Caco-2 (cell line): ENCODE results near the gene CD59. TPM values are rescaled to one million over a fixed set of nuclear protein-coding genes. Genes with fewer than 3 reads are reported as not detected.

Experiments used
- BruUV-seq: library from RNA; stranded (reverse); fragments of 400-500 nt; replicated peaks from 2 replicates; lab custom pipeline; 2021; lab: Mats Ljungman, UMichigan
- CTCF ChIA-PET: fragments of 300-600 bp; sonication (Branson Sonifier 250); formaldehyde crosslinking; loops from one replicate; lab custom pipeline; 2022; ENCODE audit warnings: antibody characterized with exemption; lab: Charles Lee
- POLR2A ChIA-PET: fragments of 300-600 bp; sonication (Branson Sonifier 250); formaldehyde crosslinking; loops from one replicate; lab custom pipeline; 2022; ENCODE audit warnings: antibody characterized with exemption; lab: Charles Lee
- DNase-seq, 2 experiments: peaks; one replicate each; pipeline versions ENCODE4 v3.0.0 to v3.0.0-alpha.2; 2020 to 2022
- H3K27me3 ChIP-seq: replicated peaks from 2 replicates; pipeline ENCODE4 v1.6.0; 2011; ENCODE audit warnings: low read length; ENCODE audit not compliant: control insufficient read depth, insufficient read depth
- H3K36me3 ChIP-seq: 2 replicates; pipeline ENCODE4 v1.5.1; 2011; ENCODE audit warnings: low read length; ENCODE audit not compliant: control insufficient read depth, insufficient read depth
- H3K4me1 ChIP-seq: fragments of 250-450 bp; sonication (Bioruptor Pico); 2 replicates; pipeline ENCODE4 v1.5.1; 2020; ENCODE audit warnings: mild to moderate bottlenecking
- H3K4me3 ChIP-seq: 2 replicates; pipeline ENCODE4 v1.5.1; 2011; ENCODE audit warnings: low read depth, mild to moderate bottlenecking, control low read depth, low read length
- H3K9me3 ChIP-seq: fragments of 250-450 bp; sonication (Bioruptor Pico); 2 replicates; pipeline ENCODE4 v1.5.1; 2020; ENCODE audit warnings: mild to moderate bottlenecking, moderate library complexity
- H3K27ac Mint-ChIP-seq: one replicate; pipeline ENCODE4 v1.8.0; 2022; ENCODE audit warnings: mixed read lengths; ENCODE audit not compliant: unreplicated experiment
- H3K27me3 Mint-ChIP-seq: one replicate; pipeline ENCODE4 v1.8.0; 2022; ENCODE audit warnings: mixed read lengths; ENCODE audit not compliant: insufficient read depth, unreplicated experiment
- H3K36me3 Mint-ChIP-seq: one replicate; pipeline ENCODE4 v1.8.0; 2022; ENCODE audit warnings: mild to moderate bottlenecking, mixed read lengths; ENCODE audit not compliant: insufficient read depth, unreplicated experiment
- H3K4me1 Mint-ChIP-seq: one replicate; pipeline ENCODE4 v1.8.0; 2022; ENCODE audit warnings: low read depth, mixed read lengths; ENCODE audit not compliant: unreplicated experiment
- H3K4me3 Mint-ChIP-seq: one replicate; pipeline ENCODE4 v1.8.0; 2022; ENCODE audit warnings: mild to moderate bottlenecking, moderate library complexity, mixed read lengths; ENCODE audit not compliant: unreplicated experiment
- H3K9me3 Mint-ChIP-seq: one replicate; pipeline ENCODE4 v1.8.0; 2022; ENCODE audit warnings: mixed read lengths; ENCODE audit not compliant: unreplicated experiment
- CTCF ChIP-seq, 2 experiments: fragments of 200-600 bp in 1 of 2; IDR thresholded peaks; 1 replicate in 1 of 2; 2 replicates in 1 of 2; pipeline versions ENCODE4 v1.5.1 to v1.8.0; 2011 to 2022; ENCODE audit warnings: antibody characterized with exemption in 1 of 2, control low read depth in 1 of 2, inconsistent platforms in 1 of 2, low read depth in 1 of 2, low read length in 1 of 2, mild to moderate bottlenecking in 1 of 2, moderate library complexity in 1 of 2; ENCODE audit not compliant: insufficient read depth in 1 of 2, severe bottlenecking in 1 of 2, unreplicated experiment in 1 of 2
- intact Hi-C: fragments of 100-400 bp; cut with micrococcal nuclease; formaldehyde crosslinking; loops from one replicate; pipeline ENCODE4 v1.10.0; 2022; ENCODE audit not compliant: unreplicated experiment
- total RNA-seq: library from RNA; stranded (reverse); gene quantifications from 2 replicates; pipeline ENCODE4 v1.2.3, GENCODE V29; 2022

Gene CD59
- total RNA-seq, 1 experiment from 2014 or later = 149 TPM

GRCh38 chr11:33773987-33774735, 37.9 kb upstream of the CD59 start, which contains the start of gene FBXO3:
TSS of gene FBXO3 (minus strand) at chr11:33774520. CDS start at chr11:33774497, 23 bp downstream.
- intact Hi-C loops = loop anchor here (2.0 kb wide), 1 partner anchor 55 kb away; no protein-coding TSS in a partner anchor
- ChIA-PET POLR2A (no interaction called here), CTCF (no interaction called here)
- no peaks in the 10 kb centered on the region for H3K27me3 ChIP-seq
- no TSS peak for BruUV-seq
- peaks cover 11% of the 10 kb centered on the region for H3K4me1 ChIP-seq
- Mint-ChIP-seq H3K4me1 (peaks cover 24% of the 10 kb centered on the region), H3K36me3 (no peaks in the 10 kb centered on the region), H3K4me3 (peak within 1 kb of the TSS; percentile 85), H3K27ac (peak within 1 kb of the TSS; percentile 82), H3K9me3 (no peaks in the 10 kb centered on the region), H3K27me3 (peaks cover 10% of the 10 kb centered on the region)
- no peak for TF ChIP-seq CTCF (IDR thresholded peaks at IDR 0.05; ENCODE audit: insufficient read depth in 1 of 2, low read depth in 1 of 2, low read length in 1 of 2, severe bottlenecking in 1 of 2, unreplicated experiment in 1 of 2)
- no peaks in the 10 kb centered on the region for H3K9me3 ChIP-seq
- H3K36me3 ChIP-seq = no peaks in the 10 kb centered on the region
- peak; percentile 89 to 92 for DNase-seq
- H3K4me3 ChIP-seq = peak within 1 kb of the TSS; percentile 66

DNA sequence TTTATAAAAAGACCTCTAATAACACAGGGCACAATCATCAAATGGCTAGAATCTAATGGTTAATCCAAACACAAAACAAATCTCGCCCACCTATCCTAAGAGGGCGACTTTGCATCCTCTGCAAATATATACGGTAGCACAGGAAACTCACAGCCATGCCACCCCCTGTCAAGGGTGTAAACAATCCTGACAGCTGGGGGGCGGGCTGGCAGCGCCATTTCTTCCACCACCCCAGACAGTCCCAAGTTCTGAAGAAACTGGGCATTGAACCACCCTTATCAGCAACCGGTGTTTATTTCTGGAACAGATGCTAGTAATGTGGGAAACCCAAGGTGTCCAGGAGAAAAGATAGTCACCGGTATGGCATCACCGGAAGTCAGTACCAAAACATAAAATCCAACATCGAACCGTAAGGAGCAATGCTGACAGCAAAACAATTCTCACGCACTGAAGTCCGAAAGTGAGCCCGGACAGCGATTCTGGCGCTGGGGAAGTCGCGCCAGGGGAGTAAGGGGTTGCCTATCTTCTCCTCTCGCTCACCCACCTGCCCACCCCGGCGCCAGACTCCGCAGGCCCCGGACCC, 37.3 kb upstream of the CD59 start:
- H3K36me3 ChIP-seq = no peaks in the 10 kb centered on the region; the same call in 1 of the 2 replicates
- no peaks in the 10 kb centered on the region for H3K9me3 ChIP-seq
- intact Hi-C loops = no loop called here
- Mint-ChIP-seq H3K27me3 (peaks cover 10% of the 10 kb centered on the region), H3K36me3 (no peaks in the 10 kb centered on the region), H3K27ac (peak overlapping the region; percentile 82), H3K9me3 (no peaks in the 10 kb centered on the region), H3K4me1 (peaks cover 25% of the 10 kb centered on the region), H3K4me3 (peak overlapping the region; percentile 85)
- H3K4me1 ChIP-seq = peaks cover 11% of the 10 kb centered on the region
- no peaks in the 10 kb centered on the region for H3K27me3 ChIP-seq
- no peak for TF ChIP-seq CTCF (IDR thresholded peaks at IDR 0.05; ENCODE audit: insufficient read depth in 1 of 2, low read depth in 1 of 2, low read length in 1 of 2, severe bottlenecking in 1 of 2, unreplicated experiment in 1 of 2)
- ChIA-PET POLR2A (no interaction called here), CTCF (no interaction called here)
- no TSS peak for BruUV-seq
- no peak for DNase-seq
- H3K4me3 ChIP-seq = peak overlapping the region; percentile 66

- H3K9me3 ChIP-seq = no peaks in the 10 kb centered on the region
- Mint-ChIP-seq H3K9me3 (no peaks in the 10 kb centered on the region), H3K4me3 (peak overlapping the region; percentile 85), H3K4me1 (peaks cover 25% of the 10 kb centered on the region), H3K27me3 (peaks cover 10% of the 10 kb centered on the region), H3K27ac (no peak overlapping the region), H3K36me3 (no peaks in the 10 kb centered on the region)
- no peak overlapping the region for H3K4me3 ChIP-seq
- no peaks in the 10 kb centered on the region for H3K27me3 ChIP-seq
- ChIA-PET CTCF (no interaction called here), POLR2A (no interaction called here)
- intact Hi-C loops = no loop called here
- TF ChIP-seq CTCF (IDR thresholded peaks at IDR 0.05; ENCODE audit: insufficient read depth in 1 of 2, low read depth in 1 of 2, low read length in 1 of 2, severe bottlenecking in 1 of 2, unreplicated experiment in 1 of 2) = no peak
- H3K36me3 ChIP-seq = no peaks in the 10 kb centered on the region; the same call in 1 of the 2 replicates
- no TSS peak for BruUV-seq
- no peak for DNase-seq
- H3K4me1 ChIP-seq = peaks cover 11% of the 10 kb centered on the region
Measured at GRCh38 chr11:33772870-33773269, 36.6 kb upstream of the CD59 start.
